ENCODE measurements around the gene RAPGEF1. TPM values are rescaled to one million over a fixed set of nuclear protein-coding genes. Genes with fewer than 3 reads are reported as not detected.

RAPGEF1 gene
- total RNA-seq, 1 experiment from 2014 or later = 25.2 TPM

- Histone ChIP-seq H3K9me2 (replicated peaks; ENCODE audit: low read length) (no peaks in the 10 kb centered on the region), H3K27me3 (ENCODE audit: low read length) (no peaks in the 10 kb centered on the region), H2AFZ (ENCODE audit: low read length) (no peak overlapping the region), H3K4me3 (ENCODE audit: low read length) (no peak overlapping the region), H3K36me3 (ENCODE audit: low read depth, low read length) (no peaks in the 10 kb centered on the region), H3K4me2 (ENCODE audit: low read length) (no peak overlapping the region), H4K20me1 (ENCODE audit: low read length) (no peaks in the 10 kb centered on the region), H3K79me2 (ENCODE audit: low read length) (no peaks in the 10 kb centered on the region), H3K9ac (ENCODE audit: low read length) (no peak overlapping the region), H3K4me1 (ENCODE audit: insufficient read depth, low read length) (no peaks in the 10 kb centered on the region), H3K9me3 (ENCODE audit: low read length) (no peaks in the 10 kb centered on the region), H3K27ac (ENCODE audit: low read length) (no peak overlapping the region), H3F3A (ENCODE audit: low read length, unreplicated experiment) (no peaks in the 10 kb centered on the region)
- POLR2A ChIA-PET (ENCODE audit: unreplicated experiment) = no interaction called here
- DNase-seq = no peak
- no peak for TF ChIP-seq EZH2 (IDR thresholded peaks at IDR 0.05; ENCODE audit: low read length, unreplicated experiment)
- TF ChIP-seq CTCF (conservative IDR thresholded peaks at IDR 0.05; ENCODE audit: low read depth, low read length) = no peak
- no peak for TF ChIP-seq EZH2phosphoT487 (IDR thresholded peaks at IDR 0.05; ENCODE audit: borderline replicate concordance, low read length)
- BruUV-seq (replicated peaks) = no TSS peak
- ATAC-seq = no peak
- intact Hi-C loops (cut with micrococcal nuclease) = no loop called here
- CTCF ChIA-PET = no interaction called here
Observed at GRCh38 chr9:131752231-131752884, 12.5 kb upstream of the RAPGEF1 start.

- H3K27ac ChIP-seq (ENCODE audit: low read length) = no peak overlapping the region
- CTCF ChIA-PET = no interaction called here
- BruUV-seq (replicated peaks) = no TSS peak
Observed at GRCh38 chr9:131748411-131748955, 8.6 kb upstream of the RAPGEF1 start.

More at GRCh38 chr9:131748411-131748955, 8.6 kb upstream of the RAPGEF1 start:
- no peak overlapping the region for H3K4me2 ChIP-seq (ENCODE audit: low read length)
- no peak overlapping the region for H3K4me3 ChIP-seq (ENCODE audit: low read length)
- no peaks in the 10 kb centered on the region for H3K4me1 ChIP-seq (ENCODE audit: insufficient read depth, low read length)
- POLR2A ChIA-PET (ENCODE audit: unreplicated experiment) = no interaction called here
- H3K9ac ChIP-seq (ENCODE audit: low read length) = no peak overlapping the region
- no peaks in the 10 kb centered on the region for H3K9me2 ChIP-seq (replicated peaks; ENCODE audit: low read length)
- H2AFZ ChIP-seq (ENCODE audit: low read length) = no peak overlapping the region
- H3K36me3 ChIP-seq (ENCODE audit: low read depth, low read length) = no peaks in the 10 kb centered on the region
- H3F3A ChIP-seq (ENCODE audit: low read length, unreplicated experiment) = no peaks in the 10 kb centered on the region
- ATAC-seq (no peak), DNase-seq (no peak)
- TF ChIP-seq EZH2phosphoT487 (IDR thresholded peaks at IDR 0.05; ENCODE audit: borderline replicate concordance, low read length) (no peak), CTCF (conservative IDR thresholded peaks at IDR 0.05; ENCODE audit: low read depth, low read length) (no peak), EZH2 (IDR thresholded peaks at IDR 0.05; ENCODE audit: low read length, unreplicated experiment) (no peak)
- H4K20me1 ChIP-seq (ENCODE audit: low read length) = no peaks in the 10 kb centered on the region
- no peaks in the 10 kb centered on the region for H3K27me3 ChIP-seq (ENCODE audit: low read length)
- no peaks in the 10 kb centered on the region for H3K79me2 ChIP-seq (ENCODE audit: low read length)
- intact Hi-C loops (cut with micrococcal nuclease) = no loop called here
- H3K9me3 ChIP-seq (ENCODE audit: low read length) = no peaks in the 10 kb centered on the region

All from PC-3 (cell line).